T-helper 1 cell (primary cell): ENCODE results near the gene OXER1.

Experiments used
- DNase-seq, 5 donors: peaks; one replicate each; pipeline ENCODE4 v3.0.0-alpha.2; 2012 to 2020
- total RNA-seq, 4 donors: gene quantifications; one replicate each; lab custom pipeline; 2026; lab: John Stamatoyannopoulos, UW

OXER1 gene, protein sequence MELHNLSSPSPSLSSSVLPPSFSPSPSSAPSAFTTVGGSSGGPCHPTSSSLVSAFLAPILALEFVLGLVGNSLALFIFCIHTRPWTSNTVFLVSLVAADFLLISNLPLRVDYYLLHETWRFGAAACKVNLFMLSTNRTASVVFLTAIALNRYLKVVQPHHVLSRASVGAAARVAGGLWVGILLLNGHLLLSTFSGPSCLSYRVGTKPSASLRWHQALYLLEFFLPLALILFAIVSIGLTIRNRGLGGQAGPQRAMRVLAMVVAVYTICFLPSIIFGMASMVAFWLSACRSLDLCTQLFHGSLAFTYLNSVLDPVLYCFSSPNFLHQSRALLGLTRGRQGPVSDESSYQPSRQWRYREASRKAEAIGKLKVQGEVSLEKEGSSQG
- 0 reads per million in 4 donors for total RNA-seq

GRCh38 chr2:42764096-42764495 lies at the start of gene OXER1:
Gene OXER1 (minus strand): TSS chr2:42764135. CDS start chr2:42764062, 73 bp downstream.
- DNase-seq, result no peak

DNA sequence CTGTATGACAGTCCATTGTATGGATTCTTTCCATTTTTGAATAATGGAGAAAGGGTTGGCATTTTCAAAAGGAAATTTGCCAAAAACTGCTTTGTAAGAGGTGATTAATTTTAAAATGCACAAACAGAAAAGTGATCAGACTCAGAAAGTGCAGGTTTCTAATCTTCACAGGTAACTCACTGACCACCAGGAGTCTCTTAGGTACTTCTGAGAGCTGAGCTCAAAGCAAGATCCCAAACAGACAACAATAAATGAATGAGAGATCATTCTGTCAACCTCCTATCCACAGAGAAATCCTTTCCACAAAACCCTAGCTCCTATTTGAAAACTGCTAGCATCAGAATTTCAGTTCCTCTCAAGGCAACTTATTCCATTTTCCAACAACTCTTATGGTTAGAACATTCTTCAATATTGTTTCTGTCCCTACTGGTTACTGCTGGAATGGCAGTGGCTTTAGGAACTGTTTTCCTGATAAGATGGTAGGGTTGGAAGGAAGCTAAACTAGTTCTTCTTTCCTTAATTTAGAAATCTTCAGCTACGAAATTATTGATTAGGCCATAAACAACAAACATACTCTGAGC lies 49.1 kb upstream of the OXER1 start:
- no peak for DNase-seq

DNA sequence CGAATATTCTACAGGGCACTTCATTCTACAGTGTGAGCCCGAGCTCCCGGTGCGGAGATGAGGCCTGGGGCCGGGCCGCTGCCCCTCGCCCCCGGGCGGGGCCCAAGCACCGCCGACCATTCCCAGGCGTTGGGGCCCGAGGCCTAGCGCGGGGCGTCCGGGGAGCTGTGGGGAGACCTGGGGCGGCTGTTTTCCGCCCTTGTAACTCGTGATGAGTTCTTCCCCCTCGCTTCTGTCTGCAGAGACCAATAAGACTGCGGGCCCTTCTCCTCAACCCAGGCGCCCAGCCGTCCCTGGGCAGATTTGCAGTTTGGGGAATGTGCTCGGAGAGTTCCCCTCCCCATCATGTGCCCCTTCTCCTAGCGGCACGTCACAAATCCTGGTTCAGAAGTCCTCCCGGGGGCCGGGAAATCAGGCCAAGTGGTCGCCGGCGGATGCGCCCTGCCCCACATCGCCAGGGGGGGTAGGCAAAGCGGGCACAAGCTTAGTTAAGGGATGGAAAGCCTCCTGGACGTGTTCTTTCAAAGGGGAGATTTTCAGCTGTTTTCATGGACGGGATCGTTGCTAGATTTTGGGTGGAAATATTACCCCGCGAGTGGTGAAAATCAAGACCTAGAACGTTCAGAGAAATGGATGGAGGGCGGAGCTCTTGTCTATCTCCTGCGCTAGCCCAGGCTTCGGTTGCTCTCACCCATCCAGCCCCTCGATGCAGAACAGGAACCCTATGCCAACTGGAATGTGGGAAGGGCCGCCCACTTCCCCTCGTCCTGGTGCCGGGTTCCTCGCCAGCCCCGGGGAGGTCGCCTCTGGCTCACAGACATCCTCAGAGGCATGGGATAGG lies 47.3 kb upstream of the OXER1 start:
- peak in 3 of 5 donors; percentile 28 to 58 (median 34) for DNase-seq

DNA sequence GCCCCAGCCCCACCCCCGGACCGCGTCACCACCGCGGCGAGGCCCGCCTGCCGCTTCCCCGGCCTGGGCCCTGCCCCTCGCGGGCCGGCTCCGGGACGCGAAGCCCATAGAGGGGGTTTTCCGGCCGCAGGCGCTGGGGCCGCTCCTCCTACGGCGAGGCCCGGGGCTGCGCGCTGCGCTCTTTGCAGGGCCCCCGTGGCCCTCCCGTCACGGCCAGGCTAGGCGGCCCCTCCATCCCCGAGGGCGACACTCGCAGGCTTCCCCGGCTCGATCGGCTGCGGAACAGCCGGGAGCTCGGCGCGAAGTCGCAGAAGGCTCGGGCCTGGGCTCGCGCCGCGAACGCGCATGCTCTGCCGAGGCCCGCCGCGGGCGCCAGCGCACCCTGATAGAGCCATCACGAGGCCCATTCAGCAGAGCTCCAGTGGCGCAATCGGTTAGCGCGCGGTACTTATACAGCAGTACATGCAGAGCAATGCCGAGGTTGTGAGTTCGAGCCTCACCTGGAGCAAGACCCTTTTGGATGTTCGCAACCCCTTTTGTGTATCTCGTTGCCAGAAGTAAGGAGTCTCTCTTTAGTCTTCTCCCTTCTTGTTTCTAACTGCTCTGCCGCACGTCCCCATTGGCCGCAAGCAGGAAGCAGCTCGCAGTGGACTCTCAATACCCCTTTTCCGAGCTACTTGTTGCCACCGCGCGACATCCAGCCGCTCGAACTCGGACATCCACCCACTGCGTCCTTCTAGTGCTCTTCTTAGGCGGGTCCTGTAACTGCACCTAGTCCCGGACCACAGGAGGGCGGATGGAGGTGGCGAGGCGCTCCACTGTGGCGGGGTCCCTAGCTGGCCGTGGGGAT lies 46.4 kb upstream of the OXER1 start:
- peak; percentile 80 to 96 (median 89) for DNase-seq

GRCh38 chr2:42809819-42810120 lies 45.8 kb upstream of the OXER1 start:
- DNase-seq, result peak in 3 of 5 donors; percentile 58 to 74 (median 59)

DNA sequence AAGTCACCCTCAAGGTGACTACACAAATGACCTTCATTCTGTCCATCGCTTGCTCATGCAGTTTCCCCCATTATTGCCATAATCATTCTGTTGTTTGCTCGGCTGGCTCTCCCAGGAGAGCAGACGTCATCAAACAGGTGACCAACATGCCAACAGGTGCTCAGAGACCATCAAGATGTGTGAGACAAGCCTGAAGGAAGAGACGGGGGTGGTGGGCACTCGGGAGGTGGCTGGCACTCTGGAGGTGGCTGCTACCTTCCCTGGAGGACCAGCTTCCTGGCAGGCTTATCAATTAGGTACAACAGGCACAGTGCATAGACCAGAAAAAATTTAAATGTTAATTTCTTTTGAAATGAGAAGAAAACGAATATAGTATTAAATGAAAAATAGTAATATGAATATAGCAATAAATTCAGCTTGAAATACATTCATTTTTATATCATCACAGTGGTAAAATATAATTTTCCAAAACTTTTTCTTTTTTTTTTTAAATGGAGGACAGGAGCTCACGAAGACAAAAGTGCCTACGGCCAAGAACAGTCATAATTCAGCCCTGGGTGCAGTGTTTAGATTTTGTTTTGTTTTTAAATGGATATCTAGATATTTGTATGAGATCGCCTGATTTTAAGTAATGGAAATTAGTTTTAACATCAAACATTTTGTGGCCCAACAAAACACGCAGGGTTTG lies 45.3 kb upstream of the OXER1 start:
- no peak for DNase-seq

DNA sequence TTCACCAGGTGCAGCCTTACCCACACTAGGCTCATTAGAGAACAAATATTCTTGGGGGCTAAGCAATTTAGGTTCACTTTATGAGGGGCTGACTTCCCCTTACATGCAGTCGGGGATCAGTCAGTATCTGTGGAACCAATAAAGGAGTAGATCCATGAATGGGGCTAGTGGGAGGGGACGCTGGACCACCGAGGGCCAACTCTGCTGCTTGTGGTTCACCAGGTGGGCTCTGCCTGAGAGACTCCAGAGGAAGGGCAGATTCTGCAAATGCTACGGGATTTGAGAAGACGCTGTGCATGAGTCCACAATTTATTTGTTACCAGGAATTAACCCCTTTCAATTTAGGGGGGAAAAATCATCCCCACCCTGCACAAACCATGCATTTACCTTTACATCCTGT lies 44.4 kb upstream of the OXER1 start:
- DNase-seq, result no peak

DNA sequence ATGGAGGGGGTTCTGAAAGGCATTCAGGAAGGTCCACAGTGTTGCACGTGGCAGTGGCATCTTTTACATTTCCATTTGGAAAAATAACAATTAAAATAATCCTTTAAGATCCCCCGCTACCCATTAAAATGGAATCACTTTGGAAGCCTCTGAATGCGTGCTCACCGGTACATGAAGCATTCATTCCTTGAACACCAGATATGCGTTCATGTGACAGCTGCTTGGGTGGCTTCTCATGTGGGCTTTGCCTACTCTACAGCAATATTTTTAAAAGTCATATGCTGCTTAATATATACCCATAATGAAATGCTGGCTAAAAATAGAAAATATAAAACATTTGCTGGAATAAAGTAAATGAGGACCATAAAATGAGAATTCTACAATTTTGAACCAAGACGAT lies 42.9 kb upstream of the OXER1 start:
- no peak for DNase-seq

DNA sequence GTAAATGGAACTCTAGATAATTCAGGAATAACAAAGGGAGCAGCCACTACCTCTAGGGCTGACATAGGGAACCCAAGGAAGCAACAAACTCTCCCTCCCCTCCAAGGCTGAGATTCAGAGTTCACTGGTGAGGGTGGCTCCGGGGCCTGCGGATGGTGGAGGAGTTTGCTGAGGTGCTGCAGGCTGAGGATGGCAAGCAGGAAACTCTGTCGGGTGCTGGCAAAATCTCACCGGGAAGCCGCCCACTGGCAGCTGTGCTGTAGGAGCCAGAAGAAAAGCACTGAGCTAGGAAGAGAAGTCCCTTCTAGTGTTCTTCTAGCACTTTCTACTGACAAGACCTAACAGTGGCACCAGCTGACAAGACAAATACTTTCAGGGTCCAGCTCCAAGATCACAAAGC lies 41.0 kb upstream of the OXER1 start:
- no peak for DNase-seq

DNA sequence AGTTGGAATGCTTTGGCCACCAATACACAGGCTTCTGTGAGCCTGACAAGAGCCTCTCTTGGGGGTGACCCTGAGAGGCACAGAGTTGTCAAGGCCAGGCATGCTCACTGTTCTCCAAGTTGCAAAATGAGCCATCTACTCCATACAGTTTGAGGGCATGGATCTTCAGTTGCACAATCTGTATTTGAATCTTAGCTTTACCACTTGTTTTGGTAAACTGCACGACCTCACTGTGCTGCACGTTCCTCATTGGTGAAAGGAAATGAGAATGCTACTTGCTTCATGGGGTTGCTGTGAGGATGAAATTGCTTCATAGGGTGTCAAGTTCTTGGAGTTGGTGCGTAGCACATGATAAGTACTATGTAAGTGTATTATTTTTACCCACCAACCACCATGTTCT lies 40.4 kb upstream of the OXER1 start:
- no peak for DNase-seq

GRCh38 chr2:42802150-42802549 lies 38.2 kb upstream of the OXER1 start:
- no peak for DNase-seq

DNA sequence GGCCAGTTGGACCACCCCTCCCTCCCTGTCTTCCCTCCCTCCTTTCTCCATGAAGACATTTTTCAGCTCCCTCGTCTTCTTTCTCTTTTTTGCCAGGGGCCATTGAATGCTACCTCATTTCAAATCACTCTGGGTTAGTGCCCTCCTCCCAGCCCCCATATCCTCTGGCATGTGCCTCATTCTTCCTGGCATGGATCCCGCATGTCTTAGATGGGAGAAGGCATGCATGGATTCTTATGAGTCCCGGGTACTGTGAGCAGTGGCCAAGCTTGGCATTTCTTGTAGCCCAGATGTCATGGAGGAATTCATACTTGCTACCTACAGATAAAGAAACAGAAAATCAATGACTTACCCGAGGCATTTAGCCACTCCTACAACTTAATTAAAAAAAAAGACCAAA lies 37.4 kb upstream of the OXER1 start:
- no peak for DNase-seq

DNA sequence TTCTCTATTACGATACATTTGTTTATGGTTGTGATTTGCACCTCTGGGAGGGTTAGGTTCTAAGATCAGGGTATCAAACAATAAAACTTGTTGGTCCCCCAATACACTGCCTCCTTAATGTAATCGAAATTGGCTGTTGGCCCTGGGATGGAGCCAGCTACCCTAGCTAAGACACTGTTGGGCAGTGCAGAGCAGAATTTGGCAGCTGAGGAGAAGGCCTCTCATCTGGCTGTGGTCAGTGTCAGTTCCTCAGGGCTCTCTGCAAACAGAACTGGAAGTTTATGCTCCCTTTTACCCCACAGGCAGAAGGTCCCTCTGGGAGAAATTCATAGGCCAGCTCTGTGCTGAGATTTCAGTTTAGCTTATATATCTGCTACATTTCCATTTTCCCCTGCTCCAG lies 37.0 kb upstream of the OXER1 start:
- DNase-seq, result no peak

DNA sequence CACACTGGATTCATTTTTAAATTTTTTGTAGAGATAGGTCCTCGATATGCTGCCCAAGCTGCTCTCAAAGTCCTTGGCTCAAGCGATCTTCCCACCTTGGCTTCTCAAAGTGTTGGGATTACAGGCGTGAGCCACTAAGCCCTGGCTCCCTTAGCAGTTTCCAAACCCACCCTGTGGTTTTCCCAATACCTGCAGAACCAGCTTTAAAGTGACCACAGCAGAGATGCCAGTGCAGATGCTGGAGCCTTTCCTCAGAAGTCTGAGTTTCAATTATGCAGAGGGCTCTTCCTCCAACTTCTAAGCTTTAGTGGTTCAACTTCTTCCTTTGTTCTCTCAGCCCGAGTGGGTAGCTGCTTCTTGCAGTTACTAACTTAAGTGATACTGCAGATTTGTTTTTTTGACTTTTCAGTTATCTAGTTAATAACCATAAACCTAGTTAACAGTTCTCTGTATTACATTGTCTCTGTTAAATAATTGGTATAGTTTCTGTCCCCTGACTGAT lies 36.6 kb upstream of the OXER1 start:
- DNase-seq, result no peak

- no peak for DNase-seq
Observed at GRCh38 chr2:42799881-42800280, 35.9 kb upstream of the OXER1 start.

DNA sequence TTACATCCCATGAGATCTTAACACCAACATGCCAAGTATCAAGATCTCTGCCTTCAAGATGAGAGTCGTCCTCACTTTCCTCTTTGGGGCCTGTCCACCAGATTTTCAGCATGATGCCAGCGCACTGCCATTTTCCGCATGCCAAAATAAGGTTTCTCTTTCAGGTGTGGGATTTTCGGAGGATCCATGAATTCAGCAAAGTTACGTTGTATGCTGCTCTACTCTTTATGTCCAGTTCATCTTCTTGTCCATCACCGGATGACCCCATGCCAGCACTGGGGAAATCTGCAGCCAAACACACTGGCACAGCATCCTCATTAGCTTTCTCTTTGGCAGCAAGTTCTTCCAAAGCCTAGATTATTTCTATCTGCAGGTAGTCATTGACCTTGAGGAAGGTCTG lies 33.3 kb upstream of the OXER1 start:
- no peak for DNase-seq

DNA sequence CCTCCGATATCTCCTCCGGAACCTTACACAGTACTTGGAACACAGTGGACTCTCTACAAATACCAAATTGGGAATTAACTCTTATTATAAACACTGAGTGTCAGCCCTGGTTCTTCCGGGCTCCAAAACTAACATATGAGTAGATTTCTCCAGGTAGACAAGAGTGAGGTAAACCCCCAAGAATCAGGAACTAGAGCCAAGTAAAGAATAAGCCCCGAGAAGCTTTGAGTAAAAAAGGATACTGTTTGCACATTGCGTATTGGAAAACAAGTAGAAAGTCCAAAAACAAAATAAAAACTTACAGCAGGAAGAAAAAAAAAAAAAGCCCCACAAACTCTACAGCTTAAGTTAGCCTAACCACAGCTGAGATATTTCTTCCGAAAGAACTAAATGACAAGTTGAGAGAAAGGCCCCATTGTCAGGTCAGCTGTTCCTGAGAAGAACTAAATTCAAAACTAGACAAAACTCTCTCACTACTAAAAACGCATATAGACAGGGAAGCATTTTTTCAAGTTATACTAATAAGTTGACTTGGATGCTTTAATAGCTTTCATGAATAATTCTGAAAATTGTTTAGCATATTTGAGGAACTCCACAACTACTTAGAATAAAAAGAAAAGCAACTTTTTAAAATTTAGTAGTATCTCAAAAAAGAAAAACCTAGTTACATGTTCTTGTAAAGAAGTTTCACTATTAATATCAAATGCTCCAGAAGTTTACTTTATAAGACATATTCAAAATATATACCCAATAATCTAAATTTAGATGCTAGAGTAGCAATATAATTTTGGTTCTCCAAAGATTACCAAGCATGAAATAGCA lies 32.7 kb upstream of the OXER1 start:
- DNase-seq, result peak in 1 of 5 donors; percentile 27

GRCh38 chr2:42795841-42796301 lies 31.9 kb upstream of the OXER1 start:
- no peak for DNase-seq

DNA sequence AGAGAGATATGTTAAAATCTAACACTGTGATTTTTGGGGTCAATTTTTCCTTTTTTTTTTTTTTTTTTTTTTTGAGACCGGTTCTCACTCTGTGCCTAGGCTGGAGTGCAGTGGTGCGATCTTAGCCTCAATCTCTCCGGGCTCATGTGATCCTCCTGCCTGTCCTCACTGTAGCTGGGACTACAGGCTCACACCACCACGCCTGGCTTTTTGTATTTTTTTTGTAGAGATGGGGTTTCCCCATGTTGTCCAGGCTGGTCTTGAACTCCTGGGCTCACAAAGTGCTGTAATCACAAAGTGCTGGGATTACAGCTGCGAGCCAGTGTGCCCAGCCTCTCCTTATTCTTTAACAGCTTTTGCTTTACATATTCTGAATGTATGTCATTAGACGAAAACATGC lies 31.3 kb upstream of the OXER1 start:
- DNase-seq, result no peak

- DNase-seq, result no peak
Observed at GRCh38 chr2:42794271-42795046, 30.5 kb upstream of the OXER1 start.
